H1 (cell line): ENCODE results near the gene NR2F6.
"Not testable (repeated sequence)": the region's sequence is repeated elsewhere in the genome, so short reads cannot be mapped to it uniquely, and the experiment has no call there.

Experiments
- BRCA1 ChIP-seq: IDR thresholded peaks from 2 replicates; pipeline ENCODE4 v1.6.1; 2012; ENCODE audit warnings: low read depth, low read length, improper control_type of control experiment
- CHD2 ChIP-seq: IDR thresholded peaks from 2 replicates; pipeline ENCODE4 v1.6.1; 2012; ENCODE audit warnings: low read length, improper control_type of control experiment
- EP300 ChIP-seq, 2 experiments: IDR thresholded peaks; 1 replicate in 1 of 2; 2 replicates in 1 of 2; pipeline ENCODE4 v1.6.1; 2011 to 2012; ENCODE audit warnings: low read depth in 2 of 2, low read length in 2 of 2, mild to moderate bottlenecking in 2 of 2, borderline replicate concordance in 1 of 2, inconsistent platforms in 1 of 2, moderate library complexity in 1 of 2
- EZH2 ChIP-seq: fragments of 200-600 bp; sonication (generic); IDR thresholded peaks from 2 replicates; pipeline ENCODE4 v1.7.1; 2012; ENCODE audit warnings: low read depth, mild to moderate bottlenecking, moderate library complexity, low read length, inconsistent platforms; ENCODE audit not compliant: severe bottlenecking
- JUND ChIP-seq: IDR thresholded peaks from 2 replicates; pipeline ENCODE4 v1.6.1; 2011; ENCODE audit warnings: mild to moderate bottlenecking, improper control_type of control experiment, low read length
- KDM1A ChIP-seq: fragments of 200-600, 300-600 bp; sonication (generic); IDR thresholded peaks from 2 replicates; pipeline ENCODE4 v1.7.1; 2016; ENCODE audit warnings: mild to moderate bottlenecking, low read length, borderline replicate concordance
- POLR2A ChIP-seq, 2 experiments: IDR thresholded peaks; 1 replicate in 1 of 2; 2 replicates in 1 of 2; pipeline ENCODE4 v1.6.1; 2011; ENCODE audit warnings: low read depth in 2 of 2, low read length in 2 of 2, mild to moderate bottlenecking in 2 of 2; ENCODE audit errors: control extremely low read depth in 1 of 2
- POLR2AphosphoS5 ChIP-seq: IDR thresholded peaks from 2 replicates; pipeline ENCODE4 v1.6.1; 2011; ENCODE audit warnings: low read depth, low read length
- RAD21 ChIP-seq, 2 experiments: IDR thresholded peaks in 1 of 2; conservative IDR thresholded peaks in 1 of 2; 2 replicates each; pipeline ENCODE4 v1.6.1; 2011; ENCODE audit warnings: low read depth in 2 of 2, low read length in 2 of 2, improper control_type of control experiment in 1 of 2, inconsistent platforms in 1 of 2, mild to moderate bottlenecking in 1 of 2, moderate library complexity in 1 of 2
- SIRT6 ChIP-seq: IDR thresholded peaks from one replicate; pipeline ENCODE4 v1.7.1; 2012; ENCODE audit warnings: low read length, inconsistent platforms
- TCF12 ChIP-seq: IDR thresholded peaks from 2 replicates; pipeline ENCODE4 v1.6.1; 2011; ENCODE audit warnings: low read depth, mild to moderate bottlenecking, low read length
- YY1 ChIP-seq: IDR thresholded peaks from 2 replicates; pipeline ENCODE4 v1.6.1; 2011; ENCODE audit warnings: low read depth, mild to moderate bottlenecking, low read length
- TF ChIP-seq, protein P1 (sequence below), 3 experiments: IDR thresholded peaks; 1 replicate in 2 of 3; 2 replicates in 1 of 3; pipeline versions ENCODE4 v1.5.1 to v1.6.1; 2011; ENCODE audit warnings: low read length in 3 of 3, mild to moderate bottlenecking in 3 of 3, inconsistent platforms in 2 of 3, low read depth in 1 of 3, moderate library complexity in 1 of 3; ENCODE audit not compliant: insufficient read depth in 1 of 3; ENCODE audit errors: control extremely low read depth in 1 of 3

DNA sequence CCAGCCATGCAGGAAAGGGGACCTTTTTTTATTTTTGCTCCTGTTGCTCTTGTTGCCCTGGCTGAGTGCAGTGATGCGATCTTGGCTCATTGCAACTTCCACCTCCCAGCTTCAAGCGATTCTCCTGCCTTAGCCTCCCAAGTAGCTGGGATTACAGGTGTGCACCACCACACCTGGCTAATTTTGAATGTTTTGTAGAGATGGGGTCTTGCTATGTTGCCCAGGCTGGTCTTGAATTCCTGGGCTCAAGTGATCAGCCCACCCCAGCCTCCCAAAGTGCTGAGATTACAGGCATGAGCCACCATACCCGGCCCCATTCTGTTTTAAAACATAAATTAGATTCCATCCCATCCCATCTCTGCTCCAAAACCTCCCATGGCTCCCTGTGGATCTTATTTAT, 29.2 kb upstream of the NR2F6 start:
- TF ChIP-seq, protein P1, sequence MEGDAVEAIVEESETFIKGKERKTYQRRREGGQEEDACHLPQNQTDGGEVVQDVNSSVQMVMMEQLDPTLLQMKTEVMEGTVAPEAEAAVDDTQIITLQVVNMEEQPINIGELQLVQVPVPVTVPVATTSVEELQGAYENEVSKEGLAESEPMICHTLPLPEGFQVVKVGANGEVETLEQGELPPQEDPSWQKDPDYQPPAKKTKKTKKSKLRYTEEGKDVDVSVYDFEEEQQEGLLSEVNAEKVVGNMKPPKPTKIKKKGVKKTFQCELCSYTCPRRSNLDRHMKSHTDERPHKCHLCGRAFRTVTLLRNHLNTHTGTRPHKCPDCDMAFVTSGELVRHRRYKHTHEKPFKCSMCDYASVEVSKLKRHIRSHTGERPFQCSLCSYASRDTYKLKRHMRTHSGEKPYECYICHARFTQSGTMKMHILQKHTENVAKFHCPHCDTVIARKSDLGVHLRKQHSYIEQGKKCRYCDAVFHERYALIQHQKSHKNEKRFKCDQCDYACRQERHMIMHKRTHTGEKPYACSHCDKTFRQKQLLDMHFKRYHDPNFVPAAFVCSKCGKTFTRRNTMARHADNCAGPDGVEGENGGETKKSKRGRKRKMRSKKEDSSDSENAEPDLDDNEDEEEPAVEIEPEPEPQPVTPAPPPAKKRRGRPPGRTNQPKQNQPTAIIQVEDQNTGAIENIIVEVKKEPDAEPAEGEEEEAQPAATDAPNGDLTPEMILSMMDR (IDR thresholded peaks at IDR 0.05; ENCODE audit: control extremely low read depth in 1 of 3, insufficient read depth in 1 of 3, low read depth in 1 of 3, low read length in 3 of 3) = not testable (repeated sequence)
- not testable (repeated sequence) for TF ChIP-seq KDM1A; POLR2A (IDR thresholded peaks at IDR 0.05; ENCODE audit: control extremely low read depth in 1 of 2, low read depth in 2 of 2, low read length in 2 of 2); EP300 (IDR thresholded peaks at IDR 0.05; ENCODE audit: borderline replicate concordance in 1 of 2, low read depth in 2 of 2, low read length in 2 of 2); TCF12; CHD2; RAD21 (IDR thresholded peaks at IDR 0.05 in 1 of 2, conservative IDR thresholded peaks at IDR 0.05 in 1 of 2; ENCODE audit: low read depth in 2 of 2, low read length in 2 of 2); EZH2; SIRT6; YY1; BRCA1; POLR2AphosphoS5; JUND
